Measurements from ENCODE around the gene CKM. TPM values are rescaled to one million over a fixed set of nuclear protein-coding genes. Genes with fewer than 3 reads are reported as not detected.

Gene CKM
- total RNA-seq, 1 donor from 2014 or later = 0.42 TPM

DNA sequence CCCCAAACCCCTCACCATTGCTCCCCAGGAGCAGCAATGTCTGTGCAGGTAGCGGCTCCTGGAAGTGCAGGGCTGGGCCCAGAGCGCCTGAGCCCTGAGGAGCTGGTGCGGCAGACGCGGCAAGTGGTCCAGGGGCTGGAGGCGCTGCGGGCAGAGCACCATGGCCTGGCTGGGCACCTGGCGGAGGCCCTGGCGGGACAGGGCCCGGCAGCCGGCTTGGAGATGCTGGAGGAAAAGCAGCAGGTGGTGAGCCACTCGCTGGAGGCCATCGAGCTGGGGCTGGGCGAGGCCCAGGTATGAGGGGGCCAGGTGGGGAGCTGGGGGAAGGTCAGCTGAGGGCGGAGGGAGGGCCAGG is 22.8 kb upstream of the CKM start:
- no peak for DNase-seq
- Mint-ChIP-seq H3K9me3 (ENCODE audit: unreplicated experiment) (peaks cover 6% of the 10 kb centered on the region), H3K4me3 (ENCODE audit: unreplicated experiment) (no peak overlapping the region), H3K4me1 (ENCODE audit: low read depth, unreplicated experiment) (no peaks in the 10 kb centered on the region), H3K27ac (ENCODE audit: unreplicated experiment) (no peak overlapping the region), H3K27me3 (ENCODE audit: unreplicated experiment) (peaks cover 7% of the 10 kb centered on the region), H3K36me3 (ENCODE audit: unreplicated experiment) (no peaks in the 10 kb centered on the region)
- no peak for TF ChIP-seq CTCF (IDR thresholded peaks at IDR 0.05; ENCODE audit: partially characterized antibody, unreplicated experiment)

GRCh38 chr19:45344621-45345505 is 22.2 kb upstream of the CKM start:
- TF ChIP-seq CTCF (IDR thresholded peaks at IDR 0.05; ENCODE audit: partially characterized antibody, unreplicated experiment) = no peak
- no peak overlapping the region for H3K27ac Mint-ChIP-seq (ENCODE audit: unreplicated experiment)
- no peak overlapping the region for H3K4me3 Mint-ChIP-seq (ENCODE audit: unreplicated experiment)

GRCh38 chr19:45342911-45343310 is 20.2 kb upstream of the CKM start:
- H3K9me3 Mint-ChIP-seq (ENCODE audit: unreplicated experiment) = peaks cover 5% of the 10 kb centered on the region
- no peaks in the 10 kb centered on the region for H3K36me3 Mint-ChIP-seq (ENCODE audit: unreplicated experiment)
- no peak overlapping the region for H3K4me3 Mint-ChIP-seq (ENCODE audit: unreplicated experiment)
- TF ChIP-seq CTCF (IDR thresholded peaks at IDR 0.05; ENCODE audit: partially characterized antibody, unreplicated experiment) = no peak
- no peak overlapping the region for H3K27ac Mint-ChIP-seq (ENCODE audit: unreplicated experiment)
- no peak for DNase-seq
- H3K27me3 Mint-ChIP-seq (ENCODE audit: unreplicated experiment) = peaks cover 7% of the 10 kb centered on the region
- H3K4me1 Mint-ChIP-seq (ENCODE audit: low read depth, unreplicated experiment) = no peaks in the 10 kb centered on the region

More at GRCh38 chr19:45344621-45345505, 22.2 kb upstream of the CKM start:
- Mint-ChIP-seq H3K27me3 (ENCODE audit: unreplicated experiment) (peaks cover 11% of the 10 kb centered on the region), H3K36me3 (ENCODE audit: unreplicated experiment) (no peaks in the 10 kb centered on the region), H3K9me3 (ENCODE audit: unreplicated experiment) (peaks cover 8% of the 10 kb centered on the region), H3K4me1 (ENCODE audit: low read depth, unreplicated experiment) (no peaks in the 10 kb centered on the region)
- DNase-seq = no peak

DNA sequence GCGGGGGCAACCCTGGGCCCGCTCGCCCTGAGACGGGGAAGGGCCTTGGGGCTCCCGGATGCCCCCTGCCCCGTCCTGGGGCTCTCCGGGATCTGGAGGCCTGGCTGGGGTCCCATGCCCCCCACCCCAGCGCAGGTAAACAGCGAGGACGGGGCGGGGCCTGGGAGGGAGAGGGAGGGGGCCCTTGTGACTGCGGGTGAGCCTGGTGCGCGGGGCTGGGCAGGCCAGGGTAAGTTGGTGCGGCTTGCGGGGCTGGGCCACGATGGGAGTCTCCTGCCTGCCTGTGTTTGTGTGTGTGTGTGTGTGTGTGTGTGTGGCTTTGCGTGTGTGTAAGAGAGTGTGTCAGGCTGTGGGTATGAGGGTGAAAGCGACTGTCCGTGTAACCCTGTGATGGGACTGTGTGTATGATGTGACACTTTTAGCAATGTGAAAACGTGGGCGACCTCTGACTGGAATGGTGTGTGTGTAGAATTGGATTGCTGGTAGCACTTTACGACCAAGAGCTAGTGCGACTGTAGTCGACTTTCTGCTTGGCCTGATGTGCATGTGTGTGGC is 18.3 kb upstream of the CKM start:
- DNase-seq = no peak
- Mint-ChIP-seq H3K4me3 (ENCODE audit: unreplicated experiment) (no peak overlapping the region), H3K36me3 (ENCODE audit: unreplicated experiment) (no peaks in the 10 kb centered on the region), H3K27ac (ENCODE audit: unreplicated experiment) (no peak overlapping the region), H3K4me1 (ENCODE audit: low read depth, unreplicated experiment) (no peaks in the 10 kb centered on the region), H3K27me3 (ENCODE audit: unreplicated experiment) (peaks cover 6% of the 10 kb centered on the region), H3K9me3 (ENCODE audit: unreplicated experiment) (peaks cover 5% of the 10 kb centered on the region)
- TF ChIP-seq CTCF (IDR thresholded peaks at IDR 0.05; ENCODE audit: partially characterized antibody, unreplicated experiment) = no peak
